H1 (cell line): ENCODE results near the gene CCDC148. TPM values are rescaled to one million over a fixed set of nuclear protein-coding genes. Genes with fewer than 3 reads are reported as not detected.

Source experiments
- CTCF ChIA-PET: fragments of 300-600 bp; sonication (Branson Sonifier 250); formaldehyde crosslinking; loops from one replicate; lab custom pipeline; 2021; ENCODE audit not compliant: partially characterized antibody; lab: Charles Lee
- POLR2A ChIA-PET: fragments of 300-600 bp; sonication (Branson Sonifier 250); formaldehyde crosslinking; loops from one replicate; lab custom pipeline; 2021; ENCODE audit warnings: inconsistent platforms; ENCODE audit not compliant: partially characterized antibody; lab: Charles Lee
- DNase-seq, 2 experiments: peaks; one replicate each; pipeline versions ENCODE4 v3.0.0 to v3.0.0-alpha.2; 2010 to 2022; ENCODE audit warnings: low spot score in 2 of 2, low read depth in 1 of 2, mixed read lengths in 1 of 2
- FAIRE-seq: peaks from 2 replicates; lab custom pipeline; 2011; peaks lifted over from hg19 to GRCh38; lab: Jason Lieb, UNC
- H2AFZ ChIP-seq: 2 replicates; pipeline ENCODE4 v1.8.1; 2012; ENCODE audit warnings: low read length, inconsistent platforms
- H2AK5ac ChIP-seq: 2 replicates; pipeline ENCODE4 v1.6.1; 2013; ENCODE audit warnings: low read depth, low read length
- H2BK120ac ChIP-seq: replicated peaks from 2 replicates; pipeline ENCODE3; 2013; ENCODE audit warnings: low read depth, low read length, inconsistent platforms
- H2BK12ac ChIP-seq: 2 replicates; pipeline ENCODE4 v1.6.1; 2013; ENCODE audit warnings: low read depth, low read length
- H2BK15ac ChIP-seq: 2 replicates; pipeline ENCODE4 v1.6.1; 2013; ENCODE audit warnings: low read length
- H2BK20ac ChIP-seq: 2 replicates; pipeline ENCODE4 v1.6.1; 2013; ENCODE audit warnings: low read length
- H2BK5ac ChIP-seq: 2 replicates; pipeline ENCODE4 v1.6.1; 2013; ENCODE audit warnings: low read depth, low read length
- H3K14ac ChIP-seq: 2 replicates; pipeline ENCODE4 v1.6.1; 2013; ENCODE audit warnings: inconsistent platforms; ENCODE audit not compliant: insufficient read length
- H3K18ac ChIP-seq: 2 replicates; pipeline ENCODE4 v1.6.1; 2013; ENCODE audit warnings: low read length; ENCODE audit errors: extremely low read depth
- H3K23ac ChIP-seq: 2 replicates; pipeline ENCODE4 v1.6.1; 2013; ENCODE audit warnings: inconsistent platforms; ENCODE audit not compliant: insufficient read length
- H3K23me2 ChIP-seq: 2 replicates; pipeline ENCODE4 v1.6.1; 2013; ENCODE audit warnings: low read depth, low read length
- H3K27ac ChIP-seq: 2 replicates; pipeline ENCODE4 v1.6.1; 2011; ENCODE audit warnings: low read depth, low read length, inconsistent platforms
- H3K27me3 ChIP-seq, 4 experiments: replicated peaks in 1 of 4; 1 replicate in 1 of 4; 2 replicates in 3 of 4; pipeline versions ENCODE4 v1.6.1 to v1.8.1; 2011 to 2013; ENCODE audit warnings: low read length in 3 of 4, mild to moderate bottlenecking in 3 of 4, inconsistent platforms in 2 of 4, mixed read lengths in 2 of 4, moderate library complexity in 1 of 4; ENCODE audit not compliant: control insufficient read depth in 3 of 4, insufficient read depth in 3 of 4; ENCODE audit errors: extremely low read depth in 1 of 4
- H3K36me3 ChIP-seq, 4 experiments: 2 replicates each; pipeline versions ENCODE4 v1.6.1 to v1.8.1; 2011 to 2013; ENCODE audit warnings: mild to moderate bottlenecking in 4 of 4, low read length in 3 of 4, moderate library complexity in 2 of 4, control low read depth in 1 of 4, inconsistent platforms in 1 of 4; ENCODE audit not compliant: insufficient read depth in 4 of 4, control insufficient read depth in 2 of 4
- H3K4ac ChIP-seq: replicated peaks from 2 replicates; pipeline ENCODE3; 2013; ENCODE audit warnings: low read length, low read depth, mixed read lengths, inconsistent platforms; ENCODE audit not compliant: insufficient read length
- H3K4me1 ChIP-seq, 4 experiments: replicated peaks in 1 of 4; 1 replicate in 1 of 4; 2 replicates in 3 of 4; pipeline versions ENCODE4 v1.6.1 to v1.8.1; 2011 to 2013; ENCODE audit warnings: low read length in 3 of 4, inconsistent platforms in 2 of 4, mixed read lengths in 1 of 4; ENCODE audit not compliant: insufficient read depth in 4 of 4, control insufficient read depth in 3 of 4
- H3K4me2 ChIP-seq, 2 experiments: 2 replicates each; pipeline versions ENCODE4 v1.6.1 to v1.8.1; 2011 to 2013; ENCODE audit warnings: low read depth in 2 of 2, low read length in 2 of 2, control low read depth in 1 of 2, inconsistent platforms in 1 of 2, mild to moderate bottlenecking in 1 of 2; ENCODE audit not compliant: insufficient read depth in 1 of 2
- H3K4me3 ChIP-seq, 4 experiments: fragments of 200-600, 300-600 bp in 1 of 4; sonication (generic), shearing (Covaris generic), sonication (Bioruptor Twin) in 1 of 4; 2 replicates each; pipeline versions ENCODE4 v1.5.1 to v1.8.1; 2011 to 2016; ENCODE audit warnings: low read length in 4 of 4, low read depth in 3 of 4, control low read depth in 2 of 4, inconsistent platforms in 2 of 4, mild to moderate bottlenecking in 2 of 4, mixed read lengths in 1 of 4, moderate library complexity in 1 of 4; ENCODE audit not compliant: insufficient read depth in 2 of 4; ENCODE audit errors: extremely low read depth in 1 of 4
- H3K56ac ChIP-seq: replicated peaks from 2 replicates; pipeline ENCODE3; 2013; ENCODE audit warnings: low read depth, mild to moderate bottlenecking, mixed read lengths, low read length, inconsistent platforms; ENCODE audit not compliant: insufficient read length
- H3K79me1 ChIP-seq: 2 replicates; pipeline ENCODE4 v1.6.1; 2013; ENCODE audit warnings: low read depth, low read length, control low read depth
- H3K79me2 ChIP-seq, 2 experiments: 2 replicates each; pipeline versions ENCODE4 v1.6.1 to v1.8.1; 2012 to 2013; ENCODE audit warnings: low read length in 2 of 2, mild to moderate bottlenecking in 2 of 2, inconsistent platforms in 1 of 2; ENCODE audit not compliant: insufficient read depth in 2 of 2, control insufficient read depth in 1 of 2
- H3K9ac ChIP-seq, 4 experiments: replicated peaks in 1 of 4; 1 replicate in 1 of 4; 2 replicates in 3 of 4; pipeline versions ENCODE4 v1.6.1 to v1.8.1; 2011 to 2013; ENCODE audit warnings: low read depth in 3 of 4, low read length in 3 of 4, control low read depth in 2 of 4, mild to moderate bottlenecking in 2 of 4, moderate library complexity in 2 of 4, inconsistent platforms in 1 of 4; ENCODE audit errors: extremely low read depth in 1 of 4
- H3K9me3 ChIP-seq, 2 experiments: 2 replicates each; pipeline versions ENCODE4 v1.6.1 to v1.8.1; 2012 to 2013; ENCODE audit warnings: mild to moderate bottlenecking in 2 of 2, moderate library complexity in 2 of 2, control low read depth in 1 of 2, inconsistent platforms in 1 of 2, low read depth in 1 of 2, low read length in 1 of 2, mixed read lengths in 1 of 2; ENCODE audit not compliant: insufficient read depth in 2 of 2
- H4K20me1 ChIP-seq, 2 experiments: replicated peaks in 1 of 2; 2 replicates each; pipeline versions ENCODE3 to v1.8.1; 2011 to 2013; ENCODE audit warnings: inconsistent platforms in 2 of 2, low read length in 2 of 2, mild to moderate bottlenecking in 1 of 2; ENCODE audit not compliant: insufficient read depth in 2 of 2, control insufficient read depth in 1 of 2
- H4K5ac ChIP-seq: 2 replicates; pipeline ENCODE4 v1.6.1; 2013; ENCODE audit warnings: low read length, low read depth, mixed read lengths, inconsistent platforms; ENCODE audit not compliant: insufficient read length
- H4K8ac ChIP-seq: 2 replicates; pipeline ENCODE4 v1.8.0; 2013; ENCODE audit warnings: mild to moderate bottlenecking, moderate library complexity, low read length, inconsistent platforms; ENCODE audit not compliant: insufficient read depth; ENCODE audit errors: extremely low read depth
- H4K91ac ChIP-seq: replicated peaks from 2 replicates; pipeline ENCODE3; 2013; ENCODE audit warnings: low read length, mixed read lengths, inconsistent platforms; ENCODE audit not compliant: insufficient read length
- BACH1 ChIP-seq: IDR thresholded peaks from 2 replicates; pipeline ENCODE4 v1.6.1; 2012; ENCODE audit warnings: low read length, improper control_type of control experiment
- CBX5 ChIP-seq: fragments of 300-800, 300-1000 bp; sonication (generic); IDR thresholded peaks from 2 replicates; pipeline ENCODE4 v1.7.1; 2016; ENCODE audit warnings: antibody characterized with exemption, low read length, low read depth
- CEBPB ChIP-seq: IDR thresholded peaks from 2 replicates; pipeline ENCODE4 v1.6.1; 2012; ENCODE audit warnings: low read depth, low read length
- CHD2 ChIP-seq: IDR thresholded peaks from 2 replicates; pipeline ENCODE4 v1.6.1; 2012; ENCODE audit warnings: low read length, improper control_type of control experiment
- CREB1 ChIP-seq: IDR thresholded peaks from 2 replicates; pipeline ENCODE4 v1.6.1; 2012; ENCODE audit warnings: inconsistent platforms
- EP300 ChIP-seq, 2 experiments: IDR thresholded peaks; 1 replicate in 1 of 2; 2 replicates in 1 of 2; pipeline ENCODE4 v1.6.1; 2011 to 2012; ENCODE audit warnings: low read depth in 2 of 2, low read length in 2 of 2, mild to moderate bottlenecking in 2 of 2, borderline replicate concordance in 1 of 2, inconsistent platforms in 1 of 2, moderate library complexity in 1 of 2
- NRF1 ChIP-seq: IDR thresholded peaks from 2 replicates; pipeline ENCODE4 v1.6.1; 2011; ENCODE audit warnings: mild to moderate bottlenecking, low read depth, low read length, improper control_type of control experiment
- PHF8 ChIP-seq: fragments of 200-600 bp; sonication (generic); conservative IDR thresholded peaks from 2 replicates; pipeline ENCODE4 v1.7.1; 2012; ENCODE audit warnings: low read depth, mild to moderate bottlenecking, inconsistent platforms, low read length, moderate library complexity
- POLR2A ChIP-seq, 2 experiments: IDR thresholded peaks; 1 replicate in 1 of 2; 2 replicates in 1 of 2; pipeline ENCODE4 v1.6.1; 2011; ENCODE audit warnings: low read depth in 2 of 2, low read length in 2 of 2, mild to moderate bottlenecking in 2 of 2; ENCODE audit errors: control extremely low read depth in 1 of 2
- POLR2AphosphoS5 ChIP-seq: IDR thresholded peaks from 2 replicates; pipeline ENCODE4 v1.6.1; 2011; ENCODE audit warnings: low read depth, low read length
- SAP30 ChIP-seq: fragments of 300-600 bp; sonication (generic); IDR thresholded peaks from 2 replicates; pipeline ENCODE4 v1.7.1; 2012; ENCODE audit warnings: low read length, moderate library complexity, mild to moderate bottlenecking, inconsistent platforms; ENCODE audit not compliant: insufficient read depth, insufficient replicate concordance
- ZNF274 ChIP-seq: IDR thresholded peaks from 2 replicates; pipeline ENCODE4 v1.7.0; 2012; ENCODE audit warnings: low read length, borderline replicate concordance; ENCODE audit errors: extremely low read depth
- WGBS, 2 experiments: shearing (Covaris generic) in 1 of 2; methylation state at CpG; one replicate each; pipeline versions ENCODE4 v1.1.6 to v1.1.7; 2013 to 2015; ENCODE audit warnings: low lambda C conversion rate in 2 of 2, mixed read lengths in 2 of 2, inconsistent platforms in 1 of 2, low coverage in 1 of 2, missing lambda C conversion rate in 1 of 2; ENCODE audit not compliant: insufficient replicate concordance in 2 of 2, insufficient coverage in 1 of 2, insufficient read length in 1 of 2; ENCODE audit errors: extremely low coverage in 1 of 2, missing lambda C conversion rate in 1 of 2; 5-methylcytosine and 5-hydroxymethylcytosine counted together
- polyA plus RNA-seq, 7 experiments: library from polyadenylated mRNA; depleted of rRNA in 3 of 7; stranded (reverse) in 5 of 7; unstranded in 2 of 7; fragments of >200 nt in 5 of 7; fragments of 200-250 nt in 2 of 7; gene quantifications; 1 replicate in 5 of 7; 2 replicates in 1 of 7; 4 replicates in 1 of 7; pipeline versions ENCODE4 v1.2.1 to v1.2.3, GENCODE V29; 2011 to 2013; ENCODE audit warnings: missing spikeins in 2 of 7, mixed read lengths in 2 of 7
- total RNA-seq: library from RNA; stranded (reverse); fragmentation: NEBNext Ultra II Directional; extraction: Animal tissue kit (Norgen Biotek cat#: 25700); gene quantifications from 2 replicates; pipeline ENCODE4 v1.2.1, GENCODE V29; 2021
- TF ChIP-seq, protein P1 (sequence below): IDR thresholded peaks from 2 replicates; pipeline ENCODE4 v1.6.1; 2012; ENCODE audit warnings: inconsistent platforms
- TF ChIP-seq, protein P2 (sequence below): IDR thresholded peaks from 2 replicates; pipeline ENCODE4 v1.6.1; 2012; ENCODE audit warnings: low read length, inconsistent platforms

CCDC148 gene
- total and polyA plus RNA-seq, 2 of the 8 experiments (the other 6 are each of a cell fraction or from before 2014, with no cell fraction given), result 0.45 to 1.3 TPM

DNA sequence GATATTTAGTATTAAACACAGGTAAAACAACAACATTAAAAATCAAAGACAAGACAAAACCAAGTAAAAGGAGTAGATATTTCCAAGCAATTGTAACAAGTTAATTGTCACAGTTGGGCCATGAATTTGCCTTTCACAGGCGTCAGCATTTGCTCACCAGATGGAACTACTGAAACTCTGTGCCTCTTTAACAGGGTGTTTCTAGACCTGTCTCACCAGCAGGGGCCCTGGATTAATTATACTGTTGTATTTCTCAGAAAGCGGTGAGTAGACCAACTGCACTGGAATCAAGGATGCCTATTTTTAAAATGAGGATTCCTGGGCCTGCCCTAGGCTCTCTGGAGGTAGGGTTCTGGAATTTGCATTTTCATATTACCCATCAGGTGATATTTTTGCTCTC lies 262.3 kb downstream of the CCDC148 start:
- Histone ChIP-seq H2BK20ac (no peak overlapping the region), H3K79me2 (no peaks in the 10 kb centered on the region), H3K79me1 (no peaks in the 10 kb centered on the region), H3K9ac (no peak overlapping the region), H3K14ac (no peak overlapping the region), H3K27ac (no peak overlapping the region), H3K4me1 (peaks cover 0 to 4% (median 0%) of the 10 kb centered on the region in 4 experiments; a peak in 1 of 7 replicates), H3K18ac (no peak overlapping the region), H2AK5ac (no peak overlapping the region), H3K36me3 (no peaks in the 10 kb centered on the region), H2BK15ac (no peak overlapping the region), H4K5ac (no peak overlapping the region), H2BK12ac (no peak overlapping the region), H3K4me2 (no peak overlapping the region), H3K4ac (no peak overlapping the region), H4K91ac (no peak overlapping the region), H3K56ac (no peak overlapping the region), H4K20me1 (no peaks in the 10 kb centered on the region), H3K23me2 (no peaks in the 10 kb centered on the region), H3K27me3 (no peaks in the 10 kb centered on the region), H2BK5ac (no peak overlapping the region), H4K8ac (no peak overlapping the region), H3K4me3 (no peak overlapping the region), H2BK120ac (no peak overlapping the region), H2AFZ (no peak overlapping the region), H3K9me3 (no peaks in the 10 kb centered on the region), H3K23ac (no peak overlapping the region)
- DNase-seq (no peak), FAIRE-seq (no peak)
- POLR2A ChIA-PET, result no interaction called here
- WGBS, 2 experiments, result 92% methylated on average over 2 of the region's 2 CpGs; no CpG with 5 or more reads in 1 of the 2 experiments
- CTCF ChIA-PET, result no interaction called here
- TF ChIP-seq POLR2A (IDR thresholded peaks at IDR 0.05; ENCODE audit: control extremely low read depth in 1 of 2, low read depth in 2 of 2, low read length in 2 of 2) (no peak), CEBPB (no peak), SAP30 (no peak), POLR2AphosphoS5 (no peak), EP300 (IDR thresholded peaks at IDR 0.05; ENCODE audit: borderline replicate concordance in 1 of 2, low read depth in 2 of 2, low read length in 2 of 2) (no peak), NRF1 (no peak), CREB1 (no peak), PHF8 (no peak), CHD2 (no peak), BACH1 (no peak), CBX5 (no peak), ZNF274 (no peak)
- TF ChIP-seq, protein P1, sequence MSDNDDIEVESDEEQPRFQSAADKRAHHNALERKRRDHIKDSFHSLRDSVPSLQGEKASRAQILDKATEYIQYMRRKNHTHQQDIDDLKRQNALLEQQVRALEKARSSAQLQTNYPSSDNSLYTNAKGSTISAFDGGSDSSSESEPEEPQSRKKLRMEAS, result no peak
- TF ChIP-seq, protein P2, sequence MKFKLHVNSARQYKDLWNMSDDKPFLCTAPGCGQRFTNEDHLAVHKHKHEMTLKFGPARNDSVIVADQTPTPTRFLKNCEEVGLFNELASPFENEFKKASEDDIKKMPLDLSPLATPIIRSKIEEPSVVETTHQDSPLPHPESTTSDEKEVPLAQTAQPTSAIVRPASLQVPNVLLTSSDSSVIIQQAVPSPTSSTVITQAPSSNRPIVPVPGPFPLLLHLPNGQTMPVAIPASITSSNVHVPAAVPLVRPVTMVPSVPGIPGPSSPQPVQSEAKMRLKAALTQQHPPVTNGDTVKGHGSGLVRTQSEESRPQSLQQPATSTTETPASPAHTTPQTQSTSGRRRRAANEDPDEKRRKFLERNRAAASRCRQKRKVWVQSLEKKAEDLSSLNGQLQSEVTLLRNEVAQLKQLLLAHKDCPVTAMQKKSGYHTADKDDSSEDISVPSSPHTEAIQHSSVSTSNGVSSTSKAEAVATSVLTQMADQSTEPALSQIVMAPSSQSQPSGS, result no peak
